HEK293 (cell line): ENCODE results near the gene RASEF.

Experiments
- HOXA7 ChIP-seq: sonication (generic); formaldehyde crosslinking; IDR thresholded peaks from 2 replicates; pipeline ENCODE4 v1.8.1; 2022; ENCODE audit warnings: missing genetic modification reagents, borderline replicate concordance
- ZBTB21 ChIP-seq: fragments of 450-650 bp; formaldehyde crosslinking; IDR thresholded peaks from 2 replicates; pipeline ENCODE4 v1.5.1; 2017; ENCODE audit warnings: missing biosample characterization, missing genetic modification characterization
- ZFP69B ChIP-seq: fragments of 450-650 bp; formaldehyde crosslinking; IDR thresholded peaks from 2 replicates; pipeline ENCODE4 v1.5.1; 2016; ENCODE audit warnings: missing biosample characterization, missing genetic modification characterization
- ZNF10 ChIP-seq: fragments of 450-650 bp; formaldehyde crosslinking; IDR thresholded peaks from 2 replicates; pipeline ENCODE4 v1.5.1; 2017; ENCODE audit warnings: missing biosample characterization, missing genetic modification characterization
- ZNF140 ChIP-seq: fragments of 450-650 bp; formaldehyde crosslinking; IDR thresholded peaks from 2 replicates; pipeline ENCODE4 v1.5.1; 2016; ENCODE audit warnings: missing biosample characterization, missing genetic modification characterization
- ZNF19 ChIP-seq: fragments of 450-650 bp; formaldehyde crosslinking; IDR thresholded peaks from 2 replicates; pipeline ENCODE4; 2016; ENCODE audit warnings: missing biosample characterization, missing genetic modification characterization, low read depth
- ZNF274 ChIP-seq, 2 experiments: fragments of 200-500 bp in 1 of 2; fragments of 450-650 bp in 1 of 2; sonication (Bioruptor generic) in 1 of 2; formaldehyde crosslinking in 1 of 2; IDR thresholded peaks; 2 replicates each; pipeline versions ENCODE4 v1.5.1 to v1.6.1; 2014 to 2016; ENCODE audit warnings: borderline replicate concordance in 1 of 2, inconsistent platforms in 1 of 2, low read length in 1 of 2, missing biosample characterization in 1 of 2, missing genetic modification characterization in 1 of 2
- ZNF366 ChIP-seq: fragments of 450-650 bp; formaldehyde crosslinking; conservative IDR thresholded peaks from 2 replicates; pipeline ENCODE4 v1.5.1; 2016; ENCODE audit warnings: missing biosample characterization, missing genetic modification characterization
- ZNF555 ChIP-seq: fragments of 450-650 bp; formaldehyde crosslinking; conservative IDR thresholded peaks from 2 replicates; pipeline ENCODE4 v1.5.1; 2017; ENCODE audit warnings: missing biosample characterization, mild to moderate bottlenecking, missing genetic modification characterization, inconsistent platforms
- ZNF561 ChIP-seq: fragments of 450-650 bp; IDR thresholded peaks from 2 replicates; pipeline ENCODE4 v1.5.1; 2018; ENCODE audit warnings: missing biosample characterization, missing genetic modification characterization, borderline replicate concordance
- ZNF707 ChIP-seq: fragments of 450-650 bp; formaldehyde crosslinking; IDR thresholded peaks from 2 replicates; pipeline ENCODE4 v1.5.1; 2016; ENCODE audit warnings: missing biosample characterization, missing genetic modification characterization
- TF ChIP-seq, protein P1 (sequence below): fragments of 450-650 bp; formaldehyde crosslinking; IDR thresholded peaks from 2 replicates; pipeline ENCODE4 v1.5.1; 2016; ENCODE audit warnings: missing biosample characterization, missing genetic modification characterization
- TF ChIP-seq, protein P2 (sequence below): fragments of 450-650 bp; formaldehyde crosslinking; IDR thresholded peaks from 2 replicates; pipeline ENCODE4 v1.5.1; 2016; ENCODE audit warnings: missing biosample characterization, missing genetic modification characterization
- TF ChIP-seq, protein P3 (sequence below): fragments of 450-650 bp; formaldehyde crosslinking; IDR thresholded peaks from 2 replicates; pipeline ENCODE4 v1.5.1; 2016; ENCODE audit warnings: missing biosample characterization, missing genetic modification characterization

DNA sequence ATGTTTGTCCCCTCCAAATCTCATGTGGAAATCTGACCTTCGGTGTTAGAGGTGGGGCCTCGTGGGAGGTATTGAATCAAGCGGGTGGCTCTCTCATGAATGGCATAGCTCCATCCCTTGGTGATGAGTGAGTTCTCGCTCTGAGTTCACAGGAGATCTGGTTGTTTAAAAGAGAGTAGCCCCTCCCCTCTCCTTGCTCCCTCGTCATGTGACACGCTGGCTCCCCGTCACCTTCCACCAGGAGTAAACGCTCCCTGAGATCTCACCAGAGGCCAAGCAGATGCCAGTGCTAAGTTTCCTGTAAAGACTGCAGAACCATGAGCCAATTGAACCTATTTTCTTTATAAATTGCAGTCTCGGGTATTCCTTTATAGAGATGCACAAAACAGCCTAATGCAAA is 74.5 kb downstream of the RASEF start:
- TF ChIP-seq HOXA7 (no peak), ZNF366 (tag by site-specific recombination) (no peak), ZFP69B (tag by site-specific recombination) (no peak), ZBTB21 (tag by site-specific recombination) (no peak), ZNF10 (tag by site-specific recombination) (no peak), ZNF707 (no peak), ZNF19 (tag by site-specific recombination) (no peak), ZNF555 (tag by site-specific recombination) (no peak), ZNF274 (IDR thresholded peaks at IDR 0.05; ENCODE audit: low read length) (no peak), ZNF274 (tag by site-specific recombination; IDR thresholded peaks at IDR 0.05; ENCODE audit: borderline replicate concordance) (no peak), ZNF140 (tag by site-specific recombination) (no peak), ZNF561 (no peak)
- TF ChIP-seq, protein P1, sequence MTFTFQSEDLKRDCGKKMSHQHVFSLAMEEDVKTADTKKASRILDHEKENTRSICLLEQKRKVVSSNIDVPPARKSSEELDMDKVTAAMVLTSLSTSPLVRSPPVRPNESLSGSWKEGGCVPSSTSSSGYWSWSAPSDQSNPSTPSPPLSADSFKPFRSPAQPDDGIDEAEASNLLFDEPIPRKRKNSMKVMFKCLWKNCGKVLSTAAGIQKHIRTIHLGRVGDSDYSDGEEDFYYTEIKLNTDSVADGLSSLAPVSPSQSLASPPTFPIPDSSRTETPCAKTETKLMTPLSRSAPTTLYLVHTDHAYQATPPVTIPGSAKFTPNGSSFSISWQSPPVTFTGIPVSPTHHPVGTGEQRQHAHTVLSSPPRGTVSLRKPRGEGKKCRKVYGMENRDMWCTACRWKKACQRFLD (tag by site-specific recombination): no peak
- TF ChIP-seq, protein P2, sequence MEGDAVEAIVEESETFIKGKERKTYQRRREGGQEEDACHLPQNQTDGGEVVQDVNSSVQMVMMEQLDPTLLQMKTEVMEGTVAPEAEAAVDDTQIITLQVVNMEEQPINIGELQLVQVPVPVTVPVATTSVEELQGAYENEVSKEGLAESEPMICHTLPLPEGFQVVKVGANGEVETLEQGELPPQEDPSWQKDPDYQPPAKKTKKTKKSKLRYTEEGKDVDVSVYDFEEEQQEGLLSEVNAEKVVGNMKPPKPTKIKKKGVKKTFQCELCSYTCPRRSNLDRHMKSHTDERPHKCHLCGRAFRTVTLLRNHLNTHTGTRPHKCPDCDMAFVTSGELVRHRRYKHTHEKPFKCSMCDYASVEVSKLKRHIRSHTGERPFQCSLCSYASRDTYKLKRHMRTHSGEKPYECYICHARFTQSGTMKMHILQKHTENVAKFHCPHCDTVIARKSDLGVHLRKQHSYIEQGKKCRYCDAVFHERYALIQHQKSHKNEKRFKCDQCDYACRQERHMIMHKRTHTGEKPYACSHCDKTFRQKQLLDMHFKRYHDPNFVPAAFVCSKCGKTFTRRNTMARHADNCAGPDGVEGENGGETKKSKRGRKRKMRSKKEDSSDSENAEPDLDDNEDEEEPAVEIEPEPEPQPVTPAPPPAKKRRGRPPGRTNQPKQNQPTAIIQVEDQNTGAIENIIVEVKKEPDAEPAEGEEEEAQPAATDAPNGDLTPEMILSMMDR: no peak
- TF ChIP-seq, protein P3, sequence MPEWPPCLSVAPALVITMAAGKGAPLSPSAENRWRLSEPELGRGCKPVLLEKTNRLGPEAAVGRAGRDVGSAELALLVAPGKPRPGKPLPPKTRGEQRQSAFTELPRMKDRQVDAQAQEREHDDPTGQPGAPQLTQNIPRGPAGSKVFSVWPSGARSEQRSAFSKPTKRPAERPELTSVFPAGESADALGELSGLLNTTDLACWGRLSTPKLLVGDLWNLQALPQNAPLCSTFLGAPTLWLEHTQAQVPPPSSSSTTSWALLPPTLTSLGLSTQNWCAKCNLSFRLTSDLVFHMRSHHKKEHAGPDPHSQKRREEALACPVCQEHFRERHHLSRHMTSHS (tag by site-specific recombination): no peak
